H1 (cell line): ENCODE results near the gene MAGEA12. TPM values are rescaled to one million over a fixed set of nuclear protein-coding genes. Genes with fewer than 3 reads are reported as not detected.
"Not testable (repeated sequence)": the region's sequence is repeated elsewhere in the genome, so short reads cannot be mapped to it uniquely, and the experiment has no call there.

Experiments
- CTCF ChIA-PET: fragments of 300-600 bp; sonication (Branson Sonifier 250); formaldehyde crosslinking; loops from one replicate; lab custom pipeline; 2021; ENCODE audit not compliant: partially characterized antibody; lab: Charles Lee
- POLR2A ChIA-PET: fragments of 300-600 bp; sonication (Branson Sonifier 250); formaldehyde crosslinking; loops from one replicate; lab custom pipeline; 2021; ENCODE audit warnings: inconsistent platforms; ENCODE audit not compliant: partially characterized antibody; lab: Charles Lee
- DNase-seq, 2 experiments: peaks; one replicate each; pipeline versions ENCODE4 v3.0.0 to v3.0.0-alpha.2; 2010 to 2022; ENCODE audit warnings: low spot score in 2 of 2, low read depth in 1 of 2, mixed read lengths in 1 of 2
- FAIRE-seq: peaks from 2 replicates; lab custom pipeline; 2011; peaks lifted over from hg19 to GRCh38; lab: Jason Lieb, UNC
- H2AFZ ChIP-seq: 2 replicates; pipeline ENCODE4 v1.8.1; 2012; ENCODE audit warnings: low read length, inconsistent platforms
- H2AK5ac ChIP-seq: 2 replicates; pipeline ENCODE4 v1.6.1; 2013; ENCODE audit warnings: low read depth, low read length
- H2BK120ac ChIP-seq: replicated peaks from 2 replicates; pipeline ENCODE3; 2013; ENCODE audit warnings: low read depth, low read length, inconsistent platforms
- H2BK12ac ChIP-seq: 2 replicates; pipeline ENCODE4 v1.6.1; 2013; ENCODE audit warnings: low read depth, low read length
- H2BK15ac ChIP-seq: 2 replicates; pipeline ENCODE4 v1.6.1; 2013; ENCODE audit warnings: low read length
- H2BK20ac ChIP-seq: 2 replicates; pipeline ENCODE4 v1.6.1; 2013; ENCODE audit warnings: low read length
- H2BK5ac ChIP-seq: 2 replicates; pipeline ENCODE4 v1.6.1; 2013; ENCODE audit warnings: low read depth, low read length
- H3K14ac ChIP-seq: 2 replicates; pipeline ENCODE4 v1.6.1; 2013; ENCODE audit warnings: inconsistent platforms; ENCODE audit not compliant: insufficient read length
- H3K18ac ChIP-seq: 2 replicates; pipeline ENCODE4 v1.6.1; 2013; ENCODE audit warnings: low read length; ENCODE audit errors: extremely low read depth
- H3K23ac ChIP-seq: 2 replicates; pipeline ENCODE4 v1.6.1; 2013; ENCODE audit warnings: inconsistent platforms; ENCODE audit not compliant: insufficient read length
- H3K23me2 ChIP-seq: 2 replicates; pipeline ENCODE4 v1.6.1; 2013; ENCODE audit warnings: low read depth, low read length
- H3K27ac ChIP-seq: 2 replicates; pipeline ENCODE4 v1.6.1; 2011; ENCODE audit warnings: low read depth, low read length, inconsistent platforms
- H3K27me3 ChIP-seq, 4 experiments: replicated peaks in 1 of 4; 1 replicate in 1 of 4; 2 replicates in 3 of 4; pipeline versions ENCODE4 v1.6.1 to v1.8.1; 2011 to 2013; ENCODE audit warnings: low read length in 3 of 4, mild to moderate bottlenecking in 3 of 4, inconsistent platforms in 2 of 4, mixed read lengths in 2 of 4, moderate library complexity in 1 of 4; ENCODE audit not compliant: control insufficient read depth in 3 of 4, insufficient read depth in 3 of 4; ENCODE audit errors: extremely low read depth in 1 of 4
- H3K36me3 ChIP-seq, 4 experiments: 2 replicates each; pipeline versions ENCODE4 v1.6.1 to v1.8.1; 2011 to 2013; ENCODE audit warnings: mild to moderate bottlenecking in 4 of 4, low read length in 3 of 4, moderate library complexity in 2 of 4, control low read depth in 1 of 4, inconsistent platforms in 1 of 4; ENCODE audit not compliant: insufficient read depth in 4 of 4, control insufficient read depth in 2 of 4
- H3K4ac ChIP-seq: replicated peaks from 2 replicates; pipeline ENCODE3; 2013; ENCODE audit warnings: low read length, low read depth, mixed read lengths, inconsistent platforms; ENCODE audit not compliant: insufficient read length
- H3K4me1 ChIP-seq, 4 experiments: replicated peaks in 1 of 4; 1 replicate in 1 of 4; 2 replicates in 3 of 4; pipeline versions ENCODE4 v1.6.1 to v1.8.1; 2011 to 2013; ENCODE audit warnings: low read length in 3 of 4, inconsistent platforms in 2 of 4, mixed read lengths in 1 of 4; ENCODE audit not compliant: insufficient read depth in 4 of 4, control insufficient read depth in 3 of 4
- H3K4me2 ChIP-seq, 2 experiments: 2 replicates each; pipeline versions ENCODE4 v1.6.1 to v1.8.1; 2011 to 2013; ENCODE audit warnings: low read depth in 2 of 2, low read length in 2 of 2, control low read depth in 1 of 2, inconsistent platforms in 1 of 2, mild to moderate bottlenecking in 1 of 2; ENCODE audit not compliant: insufficient read depth in 1 of 2
- H3K4me3 ChIP-seq, 4 experiments: fragments of 200-600, 300-600 bp in 1 of 4; sonication (generic), shearing (Covaris generic), sonication (Bioruptor Twin) in 1 of 4; 2 replicates each; pipeline versions ENCODE4 v1.5.1 to v1.8.1; 2011 to 2016; ENCODE audit warnings: low read length in 4 of 4, low read depth in 3 of 4, control low read depth in 2 of 4, inconsistent platforms in 2 of 4, mild to moderate bottlenecking in 2 of 4, mixed read lengths in 1 of 4, moderate library complexity in 1 of 4; ENCODE audit not compliant: insufficient read depth in 2 of 4; ENCODE audit errors: extremely low read depth in 1 of 4
- H3K56ac ChIP-seq: replicated peaks from 2 replicates; pipeline ENCODE3; 2013; ENCODE audit warnings: low read depth, mild to moderate bottlenecking, mixed read lengths, low read length, inconsistent platforms; ENCODE audit not compliant: insufficient read length
- H3K79me1 ChIP-seq: 2 replicates; pipeline ENCODE4 v1.6.1; 2013; ENCODE audit warnings: low read depth, low read length, control low read depth
- H3K79me2 ChIP-seq, 2 experiments: 2 replicates each; pipeline versions ENCODE4 v1.6.1 to v1.8.1; 2012 to 2013; ENCODE audit warnings: low read length in 2 of 2, mild to moderate bottlenecking in 2 of 2, inconsistent platforms in 1 of 2; ENCODE audit not compliant: insufficient read depth in 2 of 2, control insufficient read depth in 1 of 2
- H3K9ac ChIP-seq, 4 experiments: replicated peaks in 1 of 4; 1 replicate in 1 of 4; 2 replicates in 3 of 4; pipeline versions ENCODE4 v1.6.1 to v1.8.1; 2011 to 2013; ENCODE audit warnings: low read depth in 3 of 4, low read length in 3 of 4, control low read depth in 2 of 4, mild to moderate bottlenecking in 2 of 4, moderate library complexity in 2 of 4, inconsistent platforms in 1 of 4; ENCODE audit errors: extremely low read depth in 1 of 4
- H3K9me3 ChIP-seq, 2 experiments: 2 replicates each; pipeline versions ENCODE4 v1.6.1 to v1.8.1; 2012 to 2013; ENCODE audit warnings: mild to moderate bottlenecking in 2 of 2, moderate library complexity in 2 of 2, control low read depth in 1 of 2, inconsistent platforms in 1 of 2, low read depth in 1 of 2, low read length in 1 of 2, mixed read lengths in 1 of 2; ENCODE audit not compliant: insufficient read depth in 2 of 2
- H4K20me1 ChIP-seq, 2 experiments: replicated peaks in 1 of 2; 2 replicates each; pipeline versions ENCODE3 to v1.8.1; 2011 to 2013; ENCODE audit warnings: inconsistent platforms in 2 of 2, low read length in 2 of 2, mild to moderate bottlenecking in 1 of 2; ENCODE audit not compliant: insufficient read depth in 2 of 2, control insufficient read depth in 1 of 2
- H4K5ac ChIP-seq: 2 replicates; pipeline ENCODE4 v1.6.1; 2013; ENCODE audit warnings: low read length, low read depth, mixed read lengths, inconsistent platforms; ENCODE audit not compliant: insufficient read length
- H4K8ac ChIP-seq: 2 replicates; pipeline ENCODE4 v1.8.0; 2013; ENCODE audit warnings: mild to moderate bottlenecking, moderate library complexity, low read length, inconsistent platforms; ENCODE audit not compliant: insufficient read depth; ENCODE audit errors: extremely low read depth
- H4K91ac ChIP-seq: replicated peaks from 2 replicates; pipeline ENCODE3; 2013; ENCODE audit warnings: low read length, mixed read lengths, inconsistent platforms; ENCODE audit not compliant: insufficient read length
- WGBS, 2 experiments: shearing (Covaris generic) in 1 of 2; methylation state at CpG; one replicate each; pipeline versions ENCODE4 v1.1.6 to v1.1.7; 2013 to 2015; ENCODE audit warnings: low lambda C conversion rate in 2 of 2, mixed read lengths in 2 of 2, inconsistent platforms in 1 of 2, low coverage in 1 of 2, missing lambda C conversion rate in 1 of 2; ENCODE audit not compliant: insufficient replicate concordance in 2 of 2, insufficient coverage in 1 of 2, insufficient read length in 1 of 2; ENCODE audit errors: extremely low coverage in 1 of 2, missing lambda C conversion rate in 1 of 2; 5-methylcytosine and 5-hydroxymethylcytosine counted together
- polyA plus RNA-seq, 7 experiments: library from polyadenylated mRNA; depleted of rRNA in 3 of 7; stranded (reverse) in 5 of 7; unstranded in 2 of 7; fragments of >200 nt in 5 of 7; fragments of 200-250 nt in 2 of 7; gene quantifications; 1 replicate in 5 of 7; 2 replicates in 1 of 7; 4 replicates in 1 of 7; pipeline versions ENCODE4 v1.2.1 to v1.2.3, GENCODE V29; 2011 to 2013; ENCODE audit warnings: missing spikeins in 2 of 7, mixed read lengths in 2 of 7
- total RNA-seq: library from RNA; stranded (reverse); fragmentation: NEBNext Ultra II Directional; extraction: Animal tissue kit (Norgen Biotek cat#: 25700); gene quantifications from 2 replicates; pipeline ENCODE4 v1.2.1, GENCODE V29; 2021

Gene MAGEA12
- total and polyA plus RNA-seq, 2 of the 8 experiments (the other 6 are each of a cell fraction or from before 2014, with no cell fraction given) = not detected

GRCh38 chrX:152709173-152709572, 24.4 kb upstream of the MAGEA12 start, which contains the start of gene CSAG2:
Gene CSAG2 (minus strand): TSS chrX:152709273. CDS start chrX:152709112, 161 bp downstream.
- H2AFZ ChIP-seq, H3K27me3 ChIP-seq, H3K56ac ChIP-seq, H3K79me1 ChIP-seq, FAIRE-seq, CTCF ChIA-PET, H3K23me2 ChIP-seq, H2BK15ac ChIP-seq, H2BK120ac ChIP-seq, H4K91ac ChIP-seq, H3K4me3 ChIP-seq, H4K8ac ChIP-seq, H3K9ac ChIP-seq, H3K18ac ChIP-seq, H2BK5ac ChIP-seq, H4K20me1 ChIP-seq, H3K14ac ChIP-seq, H3K79me2 ChIP-seq, DNase-seq, H3K23ac ChIP-seq, H2AK5ac ChIP-seq, H3K4me1 ChIP-seq, H2BK12ac ChIP-seq, POLR2A ChIA-PET, H3K9me3 ChIP-seq, H3K27ac ChIP-seq, H3K36me3 ChIP-seq, H3K4me2 ChIP-seq, H3K4ac ChIP-seq, H2BK20ac ChIP-seq, H4K5ac ChIP-seq: not testable (repeated sequence)
- whole genome bisulfite sequencing, 2 experiments = no CpG with 5 or more reads among the region's 2 CpGs

GRCh38 chrX:152713195-152713594, 20.4 kb upstream of the MAGEA12 start:
- no CpG with 5 or more reads among the region's 5 CpGs for WGBS, 2 experiments
- not testable (repeated sequence) for FAIRE-seq

More at GRCh38 chrX:152713195-152713594, 20.4 kb upstream of the MAGEA12 start:
- H3K27ac ChIP-seq, DNase-seq, CTCF ChIA-PET, H2BK5ac ChIP-seq, H2BK20ac ChIP-seq, H3K36me3 ChIP-seq, H4K8ac ChIP-seq, H3K9ac ChIP-seq, H3K56ac ChIP-seq, H3K14ac ChIP-seq, H3K79me1 ChIP-seq, H3K9me3 ChIP-seq, H4K20me1 ChIP-seq, H3K4me3 ChIP-seq, H4K5ac ChIP-seq, POLR2A ChIA-PET, H3K27me3 ChIP-seq, H3K4me1 ChIP-seq, H2BK15ac ChIP-seq, H3K18ac ChIP-seq, H3K23me2 ChIP-seq, H3K4me2 ChIP-seq, H2AFZ ChIP-seq, H2BK12ac ChIP-seq, H4K91ac ChIP-seq, H3K23ac ChIP-seq, H2AK5ac ChIP-seq, H3K79me2 ChIP-seq, H3K4ac ChIP-seq, H2BK120ac ChIP-seq: not testable (repeated sequence)
